ENCODE results near the gene TMEM50B.
"Not testable (repeated sequence)": the region's sequence is repeated elsewhere in the genome, so short reads cannot be mapped to it uniquely, and the experiment has no call there.

The TMEM50B gene

GRCh38 chr21:33479679-33480480 lies at the start of gene TMEM50B:
TMEM50B (minus strand) TSS chr21:33479974; CDS start chr21:33468885, 11,089 bp downstream.
- peak; percentile 96 to 97 for DNase-seq

- DNase-seq: no peak
These were observed 43.2 kb upstream of the TMEM50B start for GRCh38 chr21:33522953-33523349.

- DNase-seq: no peak
These were observed 42.7 kb upstream of the TMEM50B start for GRCh38 chr21:33522297-33522952.

DNA sequence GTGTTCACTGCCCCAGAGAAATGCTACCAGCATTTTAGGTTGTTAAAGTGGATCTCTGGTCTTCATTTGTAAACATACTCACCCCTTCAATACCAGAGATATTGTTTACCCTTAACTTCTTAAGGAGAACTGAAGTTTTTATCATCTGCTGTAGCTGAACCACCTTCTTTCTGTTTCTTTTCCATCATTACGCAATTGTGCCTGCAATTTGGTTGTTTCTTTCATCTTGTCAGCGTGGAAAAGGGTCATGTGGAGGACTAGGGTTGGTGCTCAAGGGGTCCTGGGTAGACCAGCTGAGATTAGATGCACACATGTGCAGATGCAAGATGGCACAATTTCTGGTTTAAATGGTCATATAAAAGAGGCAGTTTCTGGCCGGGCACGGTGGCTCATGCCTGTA lies 39.1 kb upstream of the TMEM50B start:
- DNase-seq: no peak

DNA sequence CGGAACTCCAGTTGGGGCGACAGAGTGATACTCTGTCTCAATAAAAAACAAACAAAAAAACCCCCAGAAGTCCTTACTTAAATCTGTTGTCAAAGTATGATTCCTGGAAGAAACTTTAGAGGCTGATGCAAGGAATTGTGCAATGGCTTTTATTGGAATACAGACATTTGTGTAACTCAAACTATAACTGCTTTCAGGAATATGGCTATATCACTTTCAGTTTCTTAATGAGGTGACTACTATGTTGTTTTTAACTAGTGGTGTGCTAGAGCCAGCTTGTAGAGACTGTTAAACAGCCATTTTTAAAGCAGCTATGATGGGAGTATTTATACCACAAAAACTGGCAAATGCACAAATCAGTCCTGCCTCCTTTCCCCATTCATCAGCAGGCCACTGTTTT lies 34.5 kb upstream of the TMEM50B start:
- no peak for DNase-seq

- DNase-seq: no peak
These were observed 32.7 kb upstream of the TMEM50B start for GRCh38 chr21:33512481-33512880.

GRCh38 chr21:33511639-33512038 lies 31.9 kb upstream of the TMEM50B start:
- DNase-seq: no peak

DNA sequence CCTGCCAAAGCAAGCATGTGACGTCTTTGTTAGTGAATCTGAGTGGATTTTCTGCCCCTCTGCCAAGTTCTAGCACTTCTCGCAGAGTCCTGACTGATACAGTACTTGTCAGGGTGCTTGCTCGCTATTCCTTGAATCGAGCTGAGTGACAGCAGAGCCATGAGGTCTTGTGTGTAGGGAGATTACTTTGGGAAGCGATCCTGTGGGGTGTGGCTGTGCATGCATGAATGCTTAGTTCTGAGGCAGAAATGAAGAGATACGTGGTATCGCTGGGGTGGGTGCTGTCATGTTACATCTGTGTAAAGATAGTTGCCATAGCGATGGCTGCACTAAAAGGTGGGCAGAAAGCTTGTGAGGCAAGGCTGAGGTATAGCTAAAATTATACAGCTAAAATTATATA lies 31.1 kb upstream of the TMEM50B start:
- no peak for DNase-seq

DNA sequence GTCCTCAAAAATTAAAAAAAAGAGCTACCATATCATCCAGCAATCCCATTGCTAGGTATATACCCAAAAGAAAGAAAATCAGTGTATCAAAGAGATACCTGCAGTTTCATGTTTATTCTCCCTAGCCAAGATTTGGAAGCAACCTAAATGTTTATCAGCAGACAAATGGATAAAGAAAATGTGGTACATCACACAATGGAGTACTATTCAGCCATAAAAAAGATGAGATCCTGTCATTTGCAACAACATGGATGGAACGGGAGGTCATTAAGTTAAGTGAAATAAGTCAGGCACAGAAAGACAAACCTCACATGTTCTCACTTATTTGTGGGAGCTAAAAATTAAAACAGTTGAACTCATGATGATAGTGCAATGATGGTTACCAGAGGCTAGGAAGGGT lies 27.2 kb upstream of the TMEM50B start:
- not testable (repeated sequence) for DNase-seq

- DNase-seq: no peak
These were observed 26.1 kb upstream of the TMEM50B start for GRCh38 chr21:33505833-33506232.

DNA sequence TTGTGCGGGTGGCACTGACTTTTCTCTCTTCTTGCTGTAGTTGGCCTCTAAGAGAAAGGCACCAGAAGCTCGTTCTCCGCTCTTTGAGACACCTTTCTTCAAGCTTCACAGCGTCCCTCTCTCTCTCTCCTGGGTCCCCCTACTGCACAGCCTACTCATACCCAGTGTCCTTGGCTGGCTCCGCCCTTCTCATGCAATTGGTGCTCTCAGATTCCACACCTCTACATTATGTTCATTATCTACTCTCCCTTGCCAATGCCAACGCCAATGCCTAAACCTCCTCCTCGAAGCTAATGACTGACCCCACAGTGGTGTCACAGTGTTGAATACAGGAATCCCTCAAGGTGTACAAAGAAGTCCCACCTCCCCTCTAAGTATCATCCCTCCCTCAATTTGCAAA lies 16.6 kb upstream of the TMEM50B start:
- DNase-seq: no peak

DNA sequence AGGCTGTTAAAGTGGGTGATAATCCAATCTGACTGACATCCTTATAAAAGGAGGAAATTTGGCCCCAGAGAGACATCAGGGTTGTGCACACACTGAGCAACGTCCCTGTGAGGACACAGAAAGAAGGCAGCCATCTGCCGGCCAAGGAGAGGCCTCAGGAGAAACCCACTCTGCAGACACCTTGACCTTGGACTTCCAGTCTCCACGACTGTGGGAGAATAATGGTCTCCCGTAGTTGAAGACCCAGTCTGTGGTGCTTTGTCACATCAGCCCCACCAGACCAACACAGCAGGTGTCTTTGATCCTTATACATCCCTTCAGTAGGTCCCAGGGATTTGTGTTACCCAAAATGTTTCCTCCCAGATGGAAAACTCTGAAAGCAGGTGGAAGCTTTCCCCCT lies 16.0 kb upstream of the TMEM50B start:
- no peak for DNase-seq

- DNase-seq: no peak
These were observed 14.0 kb upstream of the TMEM50B start for GRCh38 chr21:33493756-33494155.

DNA sequence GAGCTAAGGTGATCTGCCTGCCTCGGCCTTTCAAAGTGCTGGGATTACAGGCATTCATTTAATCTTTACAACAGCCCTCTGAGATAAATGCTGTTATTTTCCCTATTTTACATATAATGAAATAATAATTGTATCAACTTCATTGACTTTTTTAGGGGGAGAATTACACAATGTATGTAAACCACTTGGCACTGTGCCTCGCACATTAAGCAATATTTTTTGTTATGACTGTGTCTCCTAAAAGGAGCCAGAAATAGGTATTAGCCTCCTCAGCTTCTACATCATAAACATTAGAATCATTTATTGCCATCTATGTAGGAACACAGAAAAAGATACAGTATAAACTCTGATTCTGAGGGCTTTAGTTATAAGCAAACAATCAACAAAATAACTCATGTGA lies 12.8 kb upstream of the TMEM50B start:
- no peak for DNase-seq

GRCh38 chr21:33491373-33492102 lies 11.8 kb upstream of the TMEM50B start, which contains the start of gene DNAJC28:
DNAJC28 (minus strand) TSS chr21:33491716; CDS start chr21:33489393, 2,323 bp downstream.
- peak; percentile 94 to 96 for DNase-seq

GRCh38 chr21:33490991-33491372 lies 11.2 kb upstream of the TMEM50B start:
- DNase-seq: no peak

DNA sequence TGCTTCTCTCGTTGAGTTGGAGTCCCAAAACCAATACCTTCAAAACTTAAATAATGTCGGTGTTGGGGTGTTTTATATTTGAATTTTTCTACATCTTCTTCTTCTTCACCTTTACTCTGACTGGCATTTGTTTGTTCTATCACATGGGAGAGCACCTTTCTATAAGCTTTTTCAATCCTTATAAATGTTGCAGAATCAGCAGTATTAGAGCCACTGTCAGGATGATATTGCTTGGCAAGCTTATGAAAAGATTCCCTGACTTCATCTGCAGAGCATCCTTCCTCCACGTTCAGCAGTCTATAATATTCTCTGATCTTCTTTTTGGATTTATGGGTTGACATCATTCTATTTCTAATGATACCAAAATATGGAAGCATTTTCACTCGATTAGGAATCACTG lies 9.2 kb upstream of the TMEM50B start:
- DNase-seq: no peak

DNA sequence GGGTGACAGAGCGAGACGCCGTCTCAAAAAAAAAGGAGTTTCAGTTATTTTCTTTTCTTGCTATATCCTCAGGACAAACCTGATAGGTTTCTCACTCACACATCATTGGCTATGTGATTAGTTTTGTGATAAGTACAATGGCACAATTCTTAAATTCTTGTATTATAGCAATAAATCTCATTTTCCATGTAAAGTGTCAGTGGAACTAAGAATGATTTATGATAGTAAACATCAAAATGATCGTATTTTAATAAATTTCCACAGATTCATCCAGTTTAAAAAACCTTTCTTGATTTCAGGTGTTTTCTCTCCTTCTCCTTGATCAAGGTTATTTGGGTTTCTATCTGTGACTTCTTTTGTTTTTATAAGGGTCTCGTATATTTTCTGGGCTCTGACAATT lies 8.2 kb upstream of the TMEM50B start:
- no peak for DNase-seq

DNA sequence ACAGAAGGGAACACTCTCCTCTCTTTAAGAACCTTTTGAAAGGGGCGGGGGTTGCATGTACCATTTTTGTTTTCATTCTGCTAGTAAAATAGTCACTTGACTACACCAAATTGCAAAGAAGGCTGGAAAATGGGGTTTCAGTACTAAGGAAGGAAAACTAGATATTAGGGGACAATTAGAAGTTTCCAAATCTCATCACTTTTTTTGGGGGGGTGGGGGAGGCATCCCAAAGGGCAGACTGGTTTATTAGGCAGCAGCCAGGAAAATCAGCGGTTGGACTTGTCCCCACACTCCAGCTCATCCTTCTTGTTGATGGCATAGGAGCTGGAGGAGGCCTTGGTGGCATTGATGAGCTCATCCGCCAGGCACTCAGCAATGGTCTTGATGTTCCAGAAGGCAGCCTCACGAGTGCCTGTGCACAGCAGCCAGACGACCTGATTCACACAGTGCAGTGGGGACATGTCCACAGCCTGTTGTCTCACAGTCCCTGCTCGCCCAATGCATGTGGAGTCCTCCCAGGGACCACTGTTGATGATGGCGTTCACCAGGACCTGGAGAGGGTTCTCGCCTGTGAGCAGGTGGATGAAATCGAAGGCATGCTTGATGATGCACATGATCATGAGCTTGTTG lies 1.7 kb upstream of the TMEM50B start:
- DNase-seq: no peak

GRCh38 chr21:33480481-33481103 lies 818 bp upstream of the TMEM50B start:
- no peak for DNase-seq

DNA sequence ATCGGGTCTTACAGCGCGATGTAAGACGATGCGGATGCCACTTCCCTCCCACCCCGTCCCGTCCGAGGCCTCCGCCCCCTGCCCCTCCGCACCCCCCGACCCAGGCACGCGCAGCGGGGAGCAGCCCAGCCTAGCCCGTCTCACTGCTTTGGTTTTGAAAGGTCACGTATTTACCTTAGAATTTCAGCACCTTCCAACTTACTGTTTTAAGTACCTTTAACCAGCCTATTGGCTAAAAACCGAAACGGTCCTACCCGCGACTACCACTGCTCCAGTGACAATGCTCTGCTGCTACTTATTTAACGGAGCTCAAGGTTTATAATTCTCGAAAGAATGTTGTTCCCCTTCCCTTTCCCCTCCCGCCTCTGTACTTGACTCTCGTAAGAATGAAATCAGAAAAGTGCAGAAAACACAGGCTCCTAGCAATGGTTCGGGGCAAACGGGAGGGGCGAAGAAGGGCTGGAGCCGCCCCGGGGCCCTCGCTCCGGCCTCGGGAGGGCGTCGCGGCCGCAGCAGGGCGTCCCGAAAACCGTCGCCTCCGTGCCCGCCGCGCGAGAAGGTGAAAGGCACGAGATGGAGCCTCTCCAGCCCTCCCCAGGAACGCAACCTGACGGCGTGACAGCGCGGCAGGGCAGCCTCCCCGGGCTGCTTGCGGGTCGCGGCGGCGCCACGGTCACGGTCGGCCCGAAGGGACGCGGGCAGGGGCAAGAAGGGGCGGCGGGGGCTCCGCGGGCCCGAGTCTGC lies 667 bp downstream of the TMEM50B start:
- peak; percentile 36 to 55 for DNase-seq

GRCh38 chr21:33478182-33478581 lies 1.6 kb downstream of the TMEM50B start:
- DNase-seq: no peak

All from CD4-positive, alpha-beta T cell treated with Interleukin-4 for 1 hour (primary cell).